Left hindlimb (tissue), 1 donor: ENCODE measurements around the gene ARHGEF35.
"Not testable (repeated sequence)": the region's sequence is repeated elsewhere in the genome, so short reads cannot be mapped to it uniquely, and the experiment has no call there.

Experiments
- DNase-seq: peaks from one replicate; pipeline ENCODE4 v3.0.0-alpha.2; 2018

ARHGEF35 gene

DNA sequence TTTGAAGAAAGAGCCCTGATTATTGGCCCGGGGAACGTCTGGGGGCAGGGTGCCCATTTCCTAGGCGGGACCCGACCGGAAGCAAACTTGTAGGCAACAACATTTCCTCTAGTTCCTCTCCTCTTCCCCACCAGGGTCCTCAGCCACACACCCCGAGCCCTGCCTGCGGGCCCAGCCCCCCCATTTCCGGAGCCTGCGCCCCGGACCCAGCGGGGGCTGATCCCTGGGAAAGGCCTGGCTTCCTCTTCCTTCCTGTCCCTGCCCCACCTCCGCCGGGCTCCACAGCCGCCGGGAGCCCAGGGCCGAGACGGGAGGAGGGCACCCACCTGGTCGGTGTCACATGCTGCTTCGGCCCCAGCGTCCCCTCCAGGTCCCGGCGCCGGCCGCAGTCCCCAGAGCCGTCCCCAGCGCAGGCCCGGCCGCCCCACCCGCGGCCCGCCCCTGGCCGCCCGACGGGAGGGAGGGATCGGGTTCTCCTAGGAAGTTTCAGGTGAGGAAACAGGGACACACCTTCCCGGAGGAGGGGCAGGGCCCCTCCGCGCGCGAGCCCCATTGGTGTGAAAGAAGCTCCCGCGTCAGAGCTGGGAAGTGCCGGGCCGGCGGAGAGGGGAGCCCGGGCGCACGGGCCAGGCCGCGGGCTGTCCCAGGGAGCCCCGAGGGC is at the start of gene ARHGEF35:
TSS of gene ARHGEF35 (minus strand) at position 622 of the 661 bp plus-strand sequence. CDS start 7,450 bp downstream, outside the sequence.
- DNase-seq = not testable (repeated sequence)

DNA sequence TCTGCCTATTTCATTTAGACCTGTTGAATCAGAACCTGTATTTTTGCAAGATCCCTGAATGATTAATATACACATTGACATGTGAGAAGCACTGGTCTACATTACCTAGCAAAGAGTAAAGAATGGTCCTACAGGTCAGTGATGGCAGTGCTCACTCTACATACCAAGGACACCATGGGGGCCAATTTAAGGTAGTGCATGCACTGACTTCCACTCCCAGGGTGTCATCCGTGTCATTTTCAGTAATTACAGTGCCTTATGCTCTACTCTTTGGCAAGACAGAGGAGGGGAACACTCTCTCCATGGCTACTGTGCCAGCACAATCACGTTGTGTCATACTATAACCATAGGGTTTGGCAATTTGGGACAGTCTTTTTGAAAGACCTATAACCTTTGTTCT is 49.7 kb upstream of the ARHGEF35 start:
- not testable (repeated sequence) for DNase-seq

DNA sequence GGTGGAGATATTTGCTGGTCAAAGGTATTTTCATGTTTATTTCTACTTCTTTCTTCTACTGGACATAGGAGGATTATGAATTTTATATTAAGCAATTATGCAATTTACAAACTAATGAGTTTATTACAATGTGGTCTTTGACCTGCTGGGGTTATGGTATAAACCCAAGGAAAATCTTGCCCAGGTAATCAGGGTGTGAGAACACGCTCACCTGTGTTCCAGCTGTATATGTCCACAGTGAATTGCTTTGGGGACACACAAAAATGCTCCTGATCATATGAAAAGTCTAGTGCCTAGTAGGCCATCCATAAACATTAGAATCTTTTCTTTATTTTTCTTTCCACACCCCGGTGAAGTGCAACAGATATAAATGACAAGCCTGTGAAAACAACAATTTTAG is 43.7 kb upstream of the ARHGEF35 start, which contains the start of gene OR2A42:
TSS of gene OR2A42 (minus strand) at position 241 of the 400 bp plus-strand sequence. CDS start 6,762 bp downstream, outside the sequence.
- not testable (repeated sequence) for DNase-seq

DNA sequence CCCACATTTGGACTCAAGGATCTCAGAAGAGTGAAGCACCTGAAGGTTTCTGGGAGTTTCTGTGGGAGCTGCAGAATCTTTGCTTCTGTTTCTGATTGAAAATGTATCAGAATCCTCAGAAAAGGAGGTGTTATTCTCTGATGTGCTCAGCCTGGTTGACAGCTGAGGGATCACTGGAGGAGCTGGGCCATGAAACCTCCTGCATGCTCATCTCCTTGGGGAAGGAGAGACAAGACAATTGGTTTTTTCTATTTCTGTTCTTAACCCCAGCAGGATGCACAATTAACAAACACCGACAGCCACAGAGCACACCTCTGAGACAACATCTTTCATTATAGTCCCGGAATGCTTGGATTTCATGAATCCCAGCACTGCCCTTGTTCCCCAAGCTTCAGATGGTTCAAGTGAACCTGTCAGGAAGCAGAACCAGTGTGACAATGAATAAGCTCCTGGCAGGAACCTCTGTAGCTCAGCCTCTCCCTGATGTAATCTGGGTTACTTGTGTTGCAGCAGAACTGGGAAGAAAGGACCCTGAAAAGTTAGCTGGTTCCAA is 43.0 kb upstream of the ARHGEF35 start:
- not testable (repeated sequence) for DNase-seq

DNA sequence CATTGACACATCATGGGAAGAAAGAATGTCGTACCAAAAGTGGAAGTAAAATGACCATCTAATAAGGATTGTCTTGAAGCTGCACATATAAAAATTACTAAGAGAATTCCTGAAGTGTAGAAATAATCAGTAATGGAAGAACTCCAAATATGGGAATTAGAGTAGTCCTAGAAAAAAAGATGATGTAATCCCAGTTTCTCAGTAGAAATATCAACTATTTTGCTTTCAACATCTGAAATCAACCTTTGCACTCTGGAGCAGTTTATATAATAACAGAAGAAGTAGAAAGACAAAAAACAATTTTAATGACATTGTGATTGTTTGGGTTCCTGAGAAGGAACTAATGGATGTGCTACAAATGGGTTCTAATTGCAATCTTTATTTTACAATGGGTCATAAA is 37.4 kb upstream of the ARHGEF35 start:
- not testable (repeated sequence) for DNase-seq

DNA sequence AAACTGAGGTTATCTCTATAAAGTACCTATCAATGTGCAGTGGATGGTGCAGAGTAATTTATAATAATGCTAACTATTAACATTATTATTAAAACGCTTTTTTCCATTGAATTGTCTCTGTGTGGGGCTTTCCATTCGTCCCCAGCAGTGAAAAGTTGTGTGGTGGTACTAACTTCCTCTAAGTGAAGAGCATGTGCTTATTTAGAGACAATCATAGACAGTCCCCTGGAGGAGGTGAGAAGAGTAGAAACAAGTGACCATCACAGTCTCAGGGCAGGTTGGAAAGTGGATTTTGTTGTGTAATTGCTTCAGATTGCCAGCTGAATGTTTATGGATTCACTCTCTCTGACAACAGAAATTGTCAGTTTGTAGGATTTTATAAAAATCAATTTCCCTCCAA is 35.4 kb upstream of the ARHGEF35 start:
- not testable (repeated sequence) for DNase-seq

DNA sequence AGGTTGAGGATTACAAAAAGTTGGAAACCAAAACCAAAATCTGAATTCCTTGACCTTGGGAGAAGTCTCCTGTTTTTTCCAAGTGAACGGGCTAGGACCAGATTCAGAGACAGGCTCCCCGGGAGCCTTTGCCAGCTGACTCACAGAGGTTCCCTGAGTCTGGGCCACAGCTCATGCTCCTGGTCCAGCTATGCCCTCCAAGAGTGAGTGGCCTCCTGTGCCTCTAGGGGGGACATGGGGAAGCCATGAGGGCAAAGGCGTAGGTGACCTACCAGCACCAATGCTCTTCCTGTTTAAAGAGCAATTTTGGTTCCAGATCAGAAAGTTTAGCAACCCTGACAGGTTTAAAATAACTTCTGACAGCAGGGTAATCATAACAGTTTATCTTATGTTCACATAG is 33.2 kb upstream of the ARHGEF35 start:
- peak; percentile 8 for DNase-seq

DNA sequence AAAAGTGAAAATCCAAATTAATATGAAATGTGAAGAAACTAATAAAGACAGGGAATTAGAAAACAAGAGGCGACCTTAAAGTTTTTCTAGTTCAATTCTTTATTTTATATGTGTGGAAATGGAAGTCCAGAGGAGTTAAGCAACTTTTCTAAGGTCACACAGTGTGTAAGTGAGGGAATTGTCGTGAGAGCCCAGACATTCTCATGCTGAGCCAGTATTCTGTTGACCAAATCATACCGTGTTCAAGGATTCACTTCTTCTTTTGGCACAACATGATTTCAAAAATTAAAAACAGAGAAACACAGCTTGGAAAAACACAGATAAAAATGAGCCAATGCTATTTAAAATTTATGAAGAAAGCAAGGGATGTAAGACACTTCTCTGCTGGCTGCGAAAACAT is 31.2 kb upstream of the ARHGEF35 start:
- not testable (repeated sequence) for DNase-seq

DNA sequence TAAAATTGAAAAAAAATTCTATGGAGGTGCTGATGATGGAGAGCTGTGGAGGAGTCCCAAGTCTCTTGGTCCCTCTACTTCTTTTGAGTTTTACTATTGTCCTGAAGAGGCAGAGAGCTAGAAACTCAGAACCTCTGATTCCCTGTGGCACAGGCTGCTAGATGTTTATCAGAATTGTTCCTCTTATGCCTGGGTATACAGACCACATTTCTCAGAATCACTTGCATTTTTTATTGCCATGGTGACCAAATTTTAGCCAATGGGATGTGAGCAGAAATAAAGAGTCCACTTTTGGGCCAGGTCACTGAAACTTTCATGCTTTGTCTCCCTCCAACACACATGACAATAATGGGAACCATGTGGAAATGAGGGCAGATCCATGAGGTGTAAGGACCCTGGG is 28.0 kb upstream of the ARHGEF35 start:
- not testable (repeated sequence) for DNase-seq

DNA sequence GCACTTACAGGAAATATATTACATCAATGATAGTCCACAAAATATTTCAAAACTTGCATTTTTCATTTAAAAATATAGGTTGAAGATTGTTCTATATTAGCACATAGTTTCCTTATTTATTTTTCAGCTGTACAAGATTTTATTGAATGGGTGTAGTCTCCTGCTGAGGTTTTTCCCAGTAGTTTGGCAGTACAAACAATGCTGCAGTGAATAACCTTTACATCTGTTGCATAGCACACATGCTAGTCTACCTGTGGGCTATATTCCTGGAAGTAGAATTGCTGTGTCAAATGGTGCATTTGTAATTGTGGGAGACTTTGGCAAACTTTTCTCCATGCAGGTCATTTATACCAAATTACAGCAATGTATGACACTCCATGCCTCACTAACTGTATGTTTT is 24.9 kb upstream of the ARHGEF35 start:
- DNase-seq = not testable (repeated sequence)

DNA sequence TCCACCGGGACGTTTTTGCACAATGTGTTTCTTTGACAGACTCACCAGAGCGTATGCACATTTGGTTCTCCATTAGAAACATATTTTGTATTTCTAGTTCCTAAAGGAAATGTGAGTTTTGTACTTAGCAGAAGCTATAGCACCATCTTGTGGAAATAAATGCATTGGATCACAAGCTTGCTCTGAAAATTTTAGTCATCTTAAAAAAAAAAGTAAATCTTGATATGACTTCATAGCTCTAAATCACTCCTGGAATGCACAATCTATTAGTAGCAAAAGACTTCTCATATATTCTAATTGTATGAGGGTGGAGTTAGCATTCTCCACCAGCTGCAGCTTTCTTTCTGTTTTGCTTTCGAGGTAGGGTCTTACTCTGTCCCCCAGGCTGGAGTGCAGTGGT is 23.5 kb upstream of the ARHGEF35 start:
- not testable (repeated sequence) for DNase-seq

DNA sequence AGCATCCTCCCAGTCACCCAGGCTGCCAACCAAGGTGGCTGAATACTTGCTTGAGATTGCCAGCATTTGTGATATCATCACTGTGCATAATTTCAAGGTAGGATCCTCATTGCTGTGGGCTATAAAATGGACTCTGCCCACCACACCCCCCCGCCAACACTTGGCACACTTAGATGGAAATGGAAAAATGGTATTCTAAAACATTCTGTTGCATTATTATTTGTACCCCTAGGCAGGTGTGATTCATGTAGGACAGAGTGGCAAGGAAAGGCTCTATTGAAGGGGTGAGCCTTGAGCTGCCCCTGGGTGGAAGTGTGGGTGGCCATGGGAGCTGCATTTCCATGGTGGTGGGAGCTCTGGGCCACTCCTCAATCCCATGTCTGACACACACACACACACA is 22.9 kb upstream of the ARHGEF35 start:
- not testable (repeated sequence) for DNase-seq

DNA sequence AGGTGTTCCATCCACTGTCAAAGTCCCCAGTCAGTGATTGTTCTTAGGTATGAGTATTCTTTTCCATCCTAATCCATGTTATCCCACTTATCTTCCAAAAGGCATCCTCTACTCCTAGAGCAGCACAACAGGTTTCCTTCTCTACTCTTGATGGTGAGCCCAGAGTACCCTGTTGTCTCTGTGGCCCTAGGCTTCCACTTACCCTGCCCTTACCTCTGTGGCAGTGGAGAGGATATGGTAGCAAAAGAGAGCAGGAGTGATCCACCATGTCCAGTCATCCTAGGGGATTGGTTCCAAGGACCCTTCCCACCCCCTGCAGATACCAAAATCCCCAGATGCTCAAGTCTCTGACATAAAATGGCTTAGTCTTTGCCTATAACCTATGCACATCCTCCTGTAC is 21.6 kb upstream of the ARHGEF35 start:
- DNase-seq = not testable (repeated sequence)

DNA sequence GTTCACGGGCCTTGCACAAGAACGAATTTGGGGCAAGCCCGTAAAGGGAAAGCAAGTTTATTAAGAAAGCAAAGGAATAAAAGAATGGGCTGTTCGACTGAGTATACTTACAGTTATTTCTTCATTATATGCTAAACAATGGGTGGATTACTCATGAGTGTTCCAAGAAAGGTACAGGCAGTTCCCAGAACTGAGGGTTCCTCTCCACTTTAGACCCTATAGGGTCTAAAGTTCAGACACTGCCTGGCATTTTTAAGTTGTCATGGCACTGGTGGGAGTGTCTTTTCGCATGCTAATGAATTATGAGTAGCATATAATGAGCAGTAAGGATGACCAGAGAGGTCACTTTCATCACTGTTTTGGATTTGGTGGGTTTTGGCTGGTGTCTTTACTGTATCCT is 9.7 kb upstream of the ARHGEF35 start:
- not testable (repeated sequence) for DNase-seq

DNA sequence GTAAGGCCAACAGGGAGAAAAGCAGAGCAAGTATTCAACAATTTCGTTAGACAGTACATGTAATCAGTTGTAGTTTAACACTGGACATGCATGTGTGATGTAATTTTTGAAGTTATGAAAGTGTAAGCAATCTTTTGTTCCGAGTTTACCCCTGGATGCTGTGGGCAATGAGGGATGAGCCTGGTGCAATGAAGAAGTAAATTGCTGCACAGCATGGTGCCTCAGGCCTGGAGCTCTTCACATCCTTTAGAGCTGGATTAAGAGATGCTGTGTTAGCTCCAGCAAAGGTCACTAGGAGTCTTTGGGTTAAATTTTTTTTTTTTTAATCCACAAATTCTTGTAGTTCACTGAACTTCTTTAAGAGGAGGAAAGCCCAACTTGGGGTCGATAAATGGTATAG is 7.5 kb upstream of the ARHGEF35 start:
- not testable (repeated sequence) for DNase-seq

DNA sequence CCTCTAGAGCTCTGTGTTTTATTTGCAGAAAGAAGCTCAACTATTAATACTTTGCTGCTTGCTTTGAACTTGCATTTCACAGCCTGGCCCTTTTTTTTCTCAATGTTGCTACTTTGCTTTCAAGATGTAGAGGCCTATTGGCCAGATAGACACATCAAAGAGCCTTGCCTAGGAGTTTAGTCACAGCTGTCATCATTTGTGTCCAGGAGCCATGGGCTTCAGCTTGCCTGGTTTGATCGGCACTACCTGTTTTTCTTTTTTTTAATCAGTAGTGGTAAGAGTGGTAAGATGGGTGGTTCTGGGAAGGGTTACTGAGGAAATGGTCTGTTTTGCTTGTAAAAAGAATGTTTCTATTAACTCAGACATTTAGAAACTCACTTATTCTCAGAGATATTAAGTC is 6.3 kb upstream of the ARHGEF35 start:
- DNase-seq = not testable (repeated sequence)

DNA sequence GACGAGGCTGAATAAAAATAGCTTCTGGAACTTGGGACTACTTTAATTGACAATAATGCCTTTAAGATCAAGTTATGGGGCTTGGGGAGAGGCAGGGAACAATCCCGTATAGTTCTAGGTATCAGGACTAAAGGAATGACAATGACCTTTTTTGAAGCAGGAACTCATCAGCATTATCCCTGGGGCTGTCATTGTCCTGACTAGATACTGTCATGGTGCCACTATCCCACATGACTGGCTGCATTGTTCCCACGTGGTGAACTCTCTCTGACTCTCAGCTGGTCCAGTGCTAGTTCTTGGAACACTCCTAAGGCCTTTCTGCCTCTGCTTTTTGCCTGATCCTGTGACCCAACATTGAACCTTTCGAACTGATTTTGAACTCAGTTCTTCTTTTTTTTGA is 3.3 kb upstream of the ARHGEF35 start:
- not testable (repeated sequence) for DNase-seq

DNA sequence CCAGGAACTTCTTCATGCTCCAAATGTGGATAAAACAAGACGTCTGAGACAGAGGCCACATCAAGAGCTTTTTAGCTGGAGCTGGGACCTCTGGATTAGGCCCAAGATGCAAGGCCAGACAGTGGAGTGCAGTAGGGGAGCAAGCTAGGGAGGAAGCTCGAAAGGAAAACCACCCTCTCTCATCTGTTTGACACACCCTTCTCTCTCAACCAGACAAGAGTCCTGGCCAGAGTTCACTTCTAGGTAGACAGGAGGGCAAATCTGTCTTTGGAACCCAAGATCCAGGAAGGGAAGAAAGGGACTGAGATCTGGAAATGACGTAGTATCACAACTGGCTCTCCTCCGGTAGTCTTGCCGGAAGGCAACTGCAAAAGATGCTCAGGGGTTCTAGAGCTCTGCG is 1.2 kb downstream of the ARHGEF35 start:
- DNase-seq = not testable (repeated sequence)

DNA sequence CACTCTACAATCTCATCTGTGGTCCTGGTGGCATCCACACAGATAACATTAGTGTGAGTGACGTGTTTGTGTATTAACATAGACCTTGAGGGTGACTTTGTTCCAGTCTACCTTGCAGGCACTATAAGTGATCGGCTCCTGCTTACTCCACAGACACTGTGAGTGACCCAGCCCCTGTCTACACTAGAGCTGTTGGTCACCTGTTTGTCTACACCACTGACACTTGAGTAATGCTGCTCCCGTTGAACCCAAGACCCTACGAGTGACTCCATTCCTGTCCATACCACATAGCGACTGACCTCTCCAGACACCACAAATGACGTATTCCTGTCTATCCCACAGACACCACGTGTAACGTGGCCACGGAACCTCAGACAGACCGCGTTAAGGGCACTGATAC is 1.9 kb downstream of the ARHGEF35 start:
- DNase-seq = not testable (repeated sequence)

DNA sequence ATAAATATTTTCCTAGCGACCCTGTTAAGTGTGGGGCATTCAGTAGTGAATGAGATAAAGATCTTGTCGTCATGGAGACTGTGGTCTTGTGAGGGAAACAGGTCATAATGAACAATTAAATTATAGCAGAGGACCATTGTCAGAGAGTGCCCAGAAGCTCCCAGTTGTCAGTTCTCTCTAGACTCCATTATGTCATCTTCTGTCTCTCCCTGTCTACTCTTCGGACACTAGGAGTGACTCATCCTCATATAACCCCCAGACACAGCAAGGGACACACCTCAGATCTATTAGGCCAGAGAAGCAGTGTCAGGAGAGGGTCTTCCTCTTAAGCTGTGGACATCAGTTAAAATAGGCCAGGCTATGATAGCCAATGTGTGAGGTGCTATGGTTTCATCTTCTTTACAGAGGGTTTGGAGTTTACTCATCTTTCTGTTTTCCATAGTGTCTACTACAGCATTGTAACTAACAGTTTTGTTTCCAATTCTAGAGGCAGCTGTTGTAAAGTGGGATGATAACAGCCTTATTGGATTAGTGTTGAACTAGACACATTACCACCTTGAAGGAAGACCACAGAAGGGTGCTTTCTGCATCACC is 7.0 kb downstream of the ARHGEF35 start:
- not testable (repeated sequence) for DNase-seq

DNA sequence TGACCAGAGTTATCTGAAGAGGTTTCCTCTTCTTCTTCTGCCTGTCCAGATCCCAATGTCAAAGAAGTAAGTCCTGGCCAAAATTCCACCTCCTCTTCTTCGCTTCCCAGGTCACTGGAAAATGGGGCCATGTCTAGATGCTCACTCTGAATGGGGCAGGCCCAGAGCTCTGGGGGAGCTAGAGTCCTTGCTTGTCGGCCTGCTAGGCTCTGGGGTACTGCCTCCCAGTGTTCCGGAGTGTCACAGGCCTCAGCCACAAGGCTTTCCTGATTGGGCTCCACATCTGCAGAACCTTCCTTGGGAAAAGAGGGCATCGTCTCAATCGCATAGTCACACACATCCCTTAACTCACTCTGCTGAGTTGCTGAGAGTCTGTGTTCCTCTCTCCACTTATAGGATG is 7.8 kb downstream of the ARHGEF35 start:
- not testable (repeated sequence) for DNase-seq

DNA sequence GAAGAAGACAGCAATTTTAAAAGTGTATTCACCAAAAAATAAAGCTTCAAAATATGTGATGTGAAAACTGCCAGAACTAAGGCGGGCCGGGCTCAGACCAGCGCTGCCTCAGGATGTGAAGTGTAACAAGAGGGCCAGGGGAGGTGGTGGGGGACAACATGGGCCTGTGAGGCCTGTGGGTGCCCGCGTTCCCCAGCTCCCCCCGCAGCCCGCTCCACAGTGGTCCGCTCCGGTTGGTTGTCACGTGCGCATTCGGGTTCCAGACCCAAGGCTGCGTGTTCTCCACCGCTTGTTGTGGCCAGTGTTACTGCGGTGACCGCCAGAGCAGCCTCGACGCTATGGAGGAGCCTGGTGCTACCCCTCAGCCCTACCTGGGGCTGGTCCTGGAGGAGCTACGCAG is 12.5 kb downstream of the ARHGEF35 start, which contains the start of gene CTAGE4:
TSS of gene CTAGE4 (plus strand) at position 301 of the 400 bp plus-strand sequence. CDS start at position 339, 38 bp downstream.
- not testable (repeated sequence) for DNase-seq

DNA sequence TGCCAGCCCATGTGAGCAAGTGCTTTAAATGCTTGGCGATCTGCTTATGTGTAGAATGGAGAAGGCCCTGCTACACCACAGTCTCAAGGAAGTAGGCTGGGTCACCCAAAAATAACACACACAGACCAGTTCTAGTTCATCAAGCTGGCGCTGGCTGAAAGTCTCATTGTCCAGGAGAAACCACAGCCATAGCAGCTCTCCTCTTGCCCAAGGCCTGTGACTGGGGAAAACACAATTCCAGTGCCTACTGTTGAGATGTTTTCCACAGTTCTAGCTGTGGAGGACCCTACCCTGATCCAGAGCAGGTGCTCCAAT is 16.5 kb downstream of the ARHGEF35 start:
- not testable (repeated sequence) for DNase-seq
